Activated CD8-positive, alpha-beta memory T cell treated with anti-CD3 and anti-CD28 coated beads, Interleukin-2, amount 50 U/mL, for 1 hour (primary cell): ENCODE results near the gene PLAGL2.
"Not testable (repeated sequence)": the region's sequence is repeated elsewhere in the genome, so short reads cannot be mapped to it uniquely, and the experiment has no call there.

Experiments
- DNase-seq: peaks from one replicate; pipeline ENCODE4 v3.0.0-alpha.2; 2020; ENCODE audit errors: extremely low read depth

PLAGL2 gene

GRCh38 chr20:32204205-32205109, 3.1 kb downstream of the PLAGL2 start:
- DNase-seq, result no peak

- DNase-seq, result no peak
Measured at GRCh38 chr20:32203356-32204204, 4.0 kb downstream of the PLAGL2 start.

GRCh38 chr20:32201977-32202363, 5.6 kb downstream of the PLAGL2 start:
- DNase-seq, result no peak

- no peak for DNase-seq
Measured at GRCh38 chr20:32201296-32201976, 6.1 kb downstream of the PLAGL2 start.

GRCh38 chr20:32199006-32199405, 8.5 kb downstream of the PLAGL2 start:
- DNase-seq, result no peak

- DNase-seq, result not testable (repeated sequence)
Measured at GRCh38 chr20:32197136-32197535, 10.4 kb downstream of the PLAGL2 start.

- not testable (repeated sequence) for DNase-seq
Measured at GRCh38 chr20:32196613-32197012, 10.9 kb downstream of the PLAGL2 start.

GRCh38 chr20:32195581-32195980, 12.0 kb downstream of the PLAGL2 start:
- no peak for DNase-seq

- DNase-seq, result no peak
Measured at GRCh38 chr20:32193996-32194395, 13.5 kb downstream of the PLAGL2 start.

GRCh38 chr20:32193336-32193735, 14.2 kb downstream of the PLAGL2 start:
- not testable (repeated sequence) for DNase-seq

GRCh38 chr20:32192698-32193097, 14.8 kb downstream of the PLAGL2 start:
- DNase-seq, result no peak

- no peak for DNase-seq
Measured at GRCh38 chr20:32191873-32192272, 15.7 kb downstream of the PLAGL2 start.

- no peak for DNase-seq
Measured at GRCh38 chr20:32191422-32191821, 16.1 kb downstream of the PLAGL2 start.

GRCh38 chr20:32190616-32191415, 16.7 kb downstream of the PLAGL2 start:
- no peak for DNase-seq

- DNase-seq, result no peak
Measured at GRCh38 chr20:32189691-32190615, 17.6 kb downstream of the PLAGL2 start.

- DNase-seq, result no peak
Measured at GRCh38 chr20:32189123-32189410, 18.5 kb downstream of the PLAGL2 start.

GRCh38 chr20:32188376-32189122, 19.0 kb downstream of the PLAGL2 start:
- no peak for DNase-seq

GRCh38 chr20:32186506-32186905, 21.0 kb downstream of the PLAGL2 start:
- no peak for DNase-seq

- no peak for DNase-seq
Measured at GRCh38 chr20:32184961-32185603, 22.5 kb downstream of the PLAGL2 start.
